ENCODE data around the gene AVPI1.
A peak's percentile ranks its signal among the peaks of the same experiment; 100 is the strongest.
"Not testable (repeated sequence)": the region's sequence is repeated elsewhere in the genome, so short reads cannot be mapped to it uniquely, and the experiment has no call there.

The AVPI1 gene

DNA sequence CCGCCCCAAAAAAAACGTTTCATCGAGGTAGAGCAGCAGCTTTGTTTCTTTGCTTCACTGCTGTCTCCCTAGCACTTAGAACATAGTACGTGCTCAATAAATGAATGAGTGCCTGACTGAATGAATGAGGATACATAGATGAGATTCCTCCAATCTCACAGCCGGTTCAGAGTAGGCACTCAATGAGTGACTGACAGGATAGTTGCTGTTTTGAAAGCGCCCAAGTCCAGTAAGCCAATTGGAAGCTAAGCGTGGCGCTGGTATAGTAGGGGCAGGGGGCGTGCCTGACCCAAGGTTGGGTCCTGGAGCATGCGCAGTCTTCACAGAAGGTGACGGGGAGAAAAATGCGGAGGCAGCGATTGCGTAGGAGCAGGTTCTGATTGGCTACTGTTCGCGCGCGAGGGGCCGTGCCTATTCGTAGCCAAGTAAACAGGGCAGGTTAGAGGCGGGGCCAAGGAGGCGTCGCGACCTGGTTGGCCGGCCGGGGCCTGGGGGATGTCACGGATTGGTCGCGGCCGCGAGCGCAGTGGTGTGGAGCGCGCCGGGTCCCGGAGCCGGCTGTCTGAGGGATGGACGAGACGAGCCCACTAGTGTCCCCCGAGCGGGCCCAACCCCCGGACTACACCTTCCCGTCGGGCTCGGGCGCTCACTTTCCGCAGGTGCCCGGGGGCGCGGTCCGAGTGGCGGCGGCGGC lies 46.7 kb downstream of the AVPI1 start, which contains the start of gene PI4K2A:
TSS of gene PI4K2A (plus strand) at position 498 of the 694 bp plus-strand sequence. CDS start at position 570, 72 bp downstream.
- peak; percentile 100 for DNase-seq (ENCODE audit: low spot score)

- DNase-seq (ENCODE audit: low spot score), result not testable (repeated sequence)
Observed at GRCh38 chr10:97639090-97639489, 48.0 kb downstream of the AVPI1 start.

DNA sequence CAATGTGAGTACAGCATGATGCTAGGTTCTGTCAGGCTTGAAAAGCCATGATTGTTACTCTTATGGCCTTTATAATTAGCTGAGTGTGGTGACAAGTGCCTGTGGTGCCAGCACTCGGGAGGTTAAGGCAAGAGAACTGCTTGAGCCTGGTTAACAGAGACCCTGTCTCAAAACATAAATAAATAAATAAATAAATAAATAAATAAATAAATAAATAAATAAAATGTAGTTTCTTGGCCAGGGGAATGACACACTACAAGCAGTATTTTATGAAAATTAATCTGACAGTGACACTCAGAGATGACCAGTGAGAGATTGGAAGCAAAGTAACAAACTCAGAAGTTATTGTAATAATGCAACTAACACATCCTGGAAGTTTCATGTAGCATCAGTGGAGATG lies 51.5 kb downstream of the AVPI1 start:
- DNase-seq (ENCODE audit: low spot score), result no peak

GRCh38 chr10:97633921-97634320 lies 53.1 kb downstream of the AVPI1 start:
- DNase-seq (ENCODE audit: low spot score), result peak; percentile 50

DNA sequence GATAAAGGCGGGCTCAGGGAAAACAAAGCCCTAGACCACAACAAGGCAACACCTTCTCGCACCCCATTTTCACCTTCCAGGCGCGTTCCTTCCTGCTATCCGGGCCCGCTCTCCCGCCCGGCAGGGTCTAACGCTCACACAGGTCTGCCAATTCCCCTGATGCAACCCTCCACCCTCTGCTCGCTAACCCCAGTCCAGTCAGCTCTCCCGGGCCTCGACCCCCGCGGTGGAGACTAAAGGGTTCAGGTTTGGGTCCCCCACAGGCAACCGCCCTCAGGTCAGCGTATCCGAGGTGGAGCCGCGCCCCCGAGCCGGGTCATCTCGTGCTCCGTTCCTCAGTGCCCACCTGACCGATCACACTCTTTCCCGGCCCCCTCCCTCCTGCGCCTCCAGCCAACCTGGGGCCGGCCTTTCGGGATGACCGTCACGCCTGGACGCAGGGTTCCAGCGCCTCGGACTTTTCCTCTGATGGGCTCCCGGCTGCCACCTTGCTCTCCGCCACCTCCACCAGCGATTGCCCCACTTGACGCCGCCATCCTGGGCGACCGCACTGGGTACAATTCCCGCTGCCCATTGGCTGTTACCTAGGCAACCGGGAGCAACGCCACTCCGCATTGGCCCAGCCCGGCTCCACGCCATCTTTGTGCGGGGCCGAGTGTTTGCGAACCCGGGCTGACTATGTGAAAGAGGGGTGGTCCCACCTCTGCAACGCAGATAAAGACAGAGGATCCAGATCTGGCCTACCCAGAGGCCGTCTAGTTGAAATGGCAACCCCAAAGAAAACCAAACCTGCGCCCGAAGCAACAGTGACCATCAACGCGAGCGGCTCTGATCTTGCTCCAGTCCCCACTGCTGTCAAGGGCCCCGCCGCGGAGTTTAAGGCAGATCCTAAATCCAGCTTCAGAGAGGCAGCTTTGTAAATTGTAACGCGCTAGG lies 53.8 kb downstream of the AVPI1 start, which contains the start of gene MORN4:
TSS of gene MORN4 (minus strand) at position 552 of the 936 bp plus-strand sequence. CDS start 13,847 bp downstream, outside the sequence.
- DNase-seq (ENCODE audit: low spot score), result peak; percentile 95

DNA sequence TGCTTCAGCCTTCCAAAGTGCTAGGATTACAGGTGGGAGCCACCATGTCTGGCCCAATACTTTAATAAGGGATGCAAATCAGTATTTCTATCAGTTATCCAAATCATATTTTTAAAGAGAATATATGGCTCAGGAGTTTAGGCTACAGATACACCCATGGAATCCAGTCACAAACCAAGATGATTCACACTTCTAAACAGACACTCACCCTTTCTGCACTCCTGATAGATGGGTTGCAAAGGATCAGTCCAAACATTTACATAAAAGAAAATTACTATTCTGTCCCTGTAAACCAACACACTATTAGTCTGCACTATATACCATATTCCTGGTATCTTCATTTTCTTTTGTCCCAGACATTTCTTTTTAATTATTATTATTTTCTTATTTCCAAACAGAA lies 55.9 kb downstream of the AVPI1 start:
- no peak for DNase-seq (ENCODE audit: low spot score)

DNA sequence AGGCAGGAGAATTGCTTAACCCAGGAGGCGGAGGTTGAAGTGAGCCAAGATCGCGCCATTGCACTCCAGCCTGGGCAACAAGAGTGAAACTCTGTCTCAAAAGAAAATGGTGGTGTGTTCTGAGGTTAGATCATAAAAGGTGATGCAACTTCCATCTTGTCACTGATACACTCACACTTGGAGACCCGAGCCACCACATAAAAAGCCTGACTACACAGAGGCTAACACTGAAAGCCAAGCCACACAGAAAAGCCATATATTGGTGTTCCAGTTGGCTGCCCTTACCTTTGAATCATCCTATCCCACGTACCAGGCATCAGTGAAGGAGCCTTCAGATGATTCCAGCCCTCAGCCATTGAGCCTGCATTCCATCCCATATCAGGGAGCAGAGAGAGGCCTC lies 57.8 kb downstream of the AVPI1 start:
- no peak for DNase-seq (ENCODE audit: low spot score)

DNA sequence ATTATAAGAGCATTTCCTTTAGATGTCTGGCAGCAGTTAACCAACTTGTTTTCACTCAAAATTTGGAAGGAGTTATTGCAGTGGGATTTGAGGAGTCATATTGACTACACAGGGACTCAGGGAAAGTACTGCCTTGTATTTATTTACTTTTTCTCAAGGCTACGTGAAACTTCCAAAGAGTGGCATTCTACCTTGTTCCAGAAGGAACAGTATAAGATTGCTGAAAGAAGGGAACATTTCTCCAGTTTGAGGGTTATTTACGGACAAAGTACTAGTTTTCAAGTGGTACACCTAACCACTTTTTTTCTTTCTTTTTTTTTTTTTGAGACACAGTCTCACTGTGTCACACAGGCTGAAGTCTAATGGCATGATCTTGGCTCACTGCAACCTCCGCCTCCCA lies 58.8 kb downstream of the AVPI1 start:
- DNase-seq (ENCODE audit: low spot score), result no peak

DNA sequence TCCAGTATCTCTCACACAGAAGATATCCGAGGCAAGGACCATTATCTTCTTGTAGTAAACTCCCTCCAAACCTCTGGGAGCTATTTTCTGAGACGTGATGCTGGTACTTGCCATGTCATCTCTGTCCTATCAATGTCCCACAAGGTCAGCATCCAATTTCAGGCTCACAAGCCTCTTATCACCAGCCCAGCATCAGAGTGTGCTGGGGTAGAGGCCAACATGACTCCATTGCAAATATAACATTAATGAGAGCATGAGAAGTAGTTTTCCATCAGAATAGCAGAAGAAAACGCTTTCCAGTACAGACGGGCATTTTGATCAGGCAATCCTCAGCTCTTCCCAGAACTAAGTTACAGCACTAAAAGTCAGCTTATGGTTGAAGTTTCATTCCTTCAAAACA lies 59.3 kb downstream of the AVPI1 start:
- DNase-seq (ENCODE audit: low spot score), result no peak
